Neutrophil (primary cell): ENCODE results near the gene VLDLR.

Experiments used
- H3K27ac ChIP-seq: fragments of 200-600 bp; sonication (generic); 2 replicates; pipeline ENCODE4 v1.5.1; 2016; ENCODE audit warnings: mild to moderate bottlenecking, moderate library complexity
- H3K27me3 ChIP-seq: fragments of 200-600 bp; sonication (generic); 2 replicates; pipeline ENCODE4 v1.6.0; 2016; ENCODE audit warnings: mild to moderate bottlenecking
- H3K36me3 ChIP-seq: fragments of 200-600 bp; sonication (generic); 2 replicates; pipeline ENCODE4 v1.5.1; 2017
- H3K4me1 ChIP-seq, 2 experiments: fragments of 200-600 bp in 1 of 2; sonication (generic) in 1 of 2; 1 replicate in 1 of 2; 2 replicates in 1 of 2; pipeline versions ENCODE4 v1.5.1 to v1.6.1; 2013 to 2016; ENCODE audit warnings: low read depth in 1 of 2, low read length in 1 of 2, mild to moderate bottlenecking in 1 of 2, moderate library complexity in 1 of 2; ENCODE audit not compliant: control insufficient read depth in 1 of 2, insufficient read depth in 1 of 2
- H3K4me3 ChIP-seq, 2 experiments: fragments of 200-600 bp in 1 of 2; sonication (generic) in 1 of 2; 1 replicate in 1 of 2; 2 replicates in 1 of 2; pipeline ENCODE4 v1.5.1; 2013 to 2016; ENCODE audit warnings: low read depth in 1 of 2, low read length in 1 of 2, mild to moderate bottlenecking in 1 of 2, moderate library complexity in 1 of 2
- H3K9me3 ChIP-seq: fragments of 200-600 bp; sonication (generic); 2 replicates; pipeline ENCODE4 v1.5.1; 2016
- CTCF ChIP-seq: fragments of 200-600 bp; sonication (generic); IDR thresholded peaks from 2 replicates; pipeline ENCODE4 v1.5.1; 2016; ENCODE audit warnings: antibody characterized with exemption

The VLDLR gene

GRCh38 chr9:2638871-2639673 is 17.5 kb downstream of the VLDLR start:
- no peak for TF ChIP-seq CTCF
- Histone ChIP-seq H3K27ac (no peak overlapping the region), H3K36me3 (no peaks in the 10 kb centered on the region), H3K27me3 (no peaks in the 10 kb centered on the region), H3K4me1 (no peaks in the 10 kb centered on the region), H3K4me3 (no peak overlapping the region), H3K9me3 (no peaks in the 10 kb centered on the region)

GRCh38 chr9:2639786-2640185 is 18.2 kb downstream of the VLDLR start:
- no peaks in the 10 kb centered on the region for H3K36me3 ChIP-seq
- H3K27me3 ChIP-seq: no peaks in the 10 kb centered on the region
- H3K27ac ChIP-seq: no peak overlapping the region
- no peak for TF ChIP-seq CTCF
- H3K4me3 ChIP-seq: no peak overlapping the region
- no peaks in the 10 kb centered on the region for H3K4me1 ChIP-seq
- H3K9me3 ChIP-seq: no peaks in the 10 kb centered on the region

GRCh38 chr9:2640570-2640969 is 19.0 kb downstream of the VLDLR start:
- no peak overlapping the region for H3K27ac ChIP-seq
- H3K9me3 ChIP-seq: no peaks in the 10 kb centered on the region
- H3K36me3 ChIP-seq: no peaks in the 10 kb centered on the region
- H3K27me3 ChIP-seq: no peaks in the 10 kb centered on the region
- TF ChIP-seq CTCF: no peak
- no peaks in the 10 kb centered on the region for H3K4me1 ChIP-seq
- H3K4me3 ChIP-seq: no peak overlapping the region

- H3K4me1 ChIP-seq: no peaks in the 10 kb centered on the region
- no peak overlapping the region for H3K27ac ChIP-seq
- H3K36me3 ChIP-seq: no peaks in the 10 kb centered on the region
- H3K4me3 ChIP-seq: no peak overlapping the region
- no peak for TF ChIP-seq CTCF
- H3K9me3 ChIP-seq: no peaks in the 10 kb centered on the region
- H3K27me3 ChIP-seq: no peaks in the 10 kb centered on the region
These were observed 19.4 kb downstream of the VLDLR start for GRCh38 chr9:2641033-2641432.

GRCh38 chr9:2642068-2642467 is 20.5 kb downstream of the VLDLR start:
- Histone ChIP-seq H3K27me3 (no peaks in the 10 kb centered on the region), H3K36me3 (no peaks in the 10 kb centered on the region), H3K27ac (no peak overlapping the region), H3K4me3 (no peak overlapping the region), H3K4me1 (no peaks in the 10 kb centered on the region), H3K9me3 (no peaks in the 10 kb centered on the region)
- TF ChIP-seq CTCF: no peak
